Measurements from ENCODE around the gene SLC39A5. TPM values are rescaled to one million over a fixed set of nuclear protein-coding genes. Genes with fewer than 3 reads are reported as not detected.

Gene SLC39A5, protein sequence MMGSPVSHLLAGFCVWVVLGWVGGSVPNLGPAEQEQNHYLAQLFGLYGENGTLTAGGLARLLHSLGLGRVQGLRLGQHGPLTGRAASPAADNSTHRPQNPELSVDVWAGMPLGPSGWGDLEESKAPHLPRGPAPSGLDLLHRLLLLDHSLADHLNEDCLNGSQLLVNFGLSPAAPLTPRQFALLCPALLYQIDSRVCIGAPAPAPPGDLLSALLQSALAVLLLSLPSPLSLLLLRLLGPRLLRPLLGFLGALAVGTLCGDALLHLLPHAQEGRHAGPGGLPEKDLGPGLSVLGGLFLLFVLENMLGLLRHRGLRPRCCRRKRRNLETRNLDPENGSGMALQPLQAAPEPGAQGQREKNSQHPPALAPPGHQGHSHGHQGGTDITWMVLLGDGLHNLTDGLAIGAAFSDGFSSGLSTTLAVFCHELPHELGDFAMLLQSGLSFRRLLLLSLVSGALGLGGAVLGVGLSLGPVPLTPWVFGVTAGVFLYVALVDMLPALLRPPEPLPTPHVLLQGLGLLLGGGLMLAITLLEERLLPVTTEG
- under 1 TPM; 0.09 to 0.29 TPM for polyA plus RNA-seq

DNA sequence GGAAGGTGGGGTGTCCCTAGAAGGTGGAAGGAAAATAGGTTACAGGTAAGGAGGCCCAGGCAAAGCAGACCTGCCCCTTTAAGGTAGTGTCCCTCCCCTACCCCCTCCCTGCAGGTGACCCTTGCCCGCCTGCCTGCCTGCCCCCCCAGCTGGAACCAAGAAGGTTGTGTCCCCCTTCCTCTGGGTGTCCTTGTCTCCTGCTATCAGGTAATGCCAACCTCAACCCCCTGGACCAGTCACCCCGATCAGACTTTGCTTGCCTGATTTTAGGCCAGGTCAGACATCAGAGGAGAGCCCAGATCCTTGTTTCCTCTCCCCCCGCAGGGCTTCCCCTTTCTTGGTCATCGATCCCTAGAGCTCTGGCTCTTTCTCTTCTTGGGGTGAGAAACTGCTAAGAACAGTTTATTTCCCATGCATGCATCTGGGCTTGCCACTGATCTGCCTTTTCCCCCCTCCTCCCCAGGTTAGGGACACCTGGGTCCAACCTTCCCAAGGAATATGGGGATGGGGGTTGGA, at the start of gene SLC39A5:
Gene SLC39A5 (plus strand): TSS at position 136 of the 516 bp plus-strand sequence. CDS start 1,224 bp downstream, outside the sequence.
- H3K27me3 ChIP-seq (ENCODE audit: control insufficient read depth in 1 of 2, insufficient read depth in 2 of 2, low read length in 2 of 2), result no peaks in the 10 kb centered on the region
- 59 to 77% methylated on average over 4 of the region's 4 CpGs for WGBS, 2 donors
- H3K36me3 ChIP-seq (ENCODE audit: control insufficient read depth in 2 of 2, insufficient read depth in 2 of 2, low read length in 1 of 2), result peaks cover 0 to 5% of the 10 kb centered on the region in 2 donors
- H3K9me3 ChIP-seq (ENCODE audit: control insufficient read depth in 2 of 2, insufficient read depth in 1 of 2, low read depth in 1 of 2, low read length in 1 of 2), result no peaks in the 10 kb centered on the region
- no peak within 1 kb of the TSS for H3K27ac ChIP-seq (ENCODE audit: low read depth in 2 of 2, low read length in 1 of 2)
- H3K4me1 ChIP-seq (ENCODE audit: control insufficient read depth in 2 of 2, insufficient read depth in 2 of 2, low read length in 1 of 2), result no peaks in the 10 kb centered on the region
- H3K4me3 ChIP-seq (ENCODE audit: low read depth in 1 of 2, low read length in 2 of 2), result no peak within 1 kb of the TSS

DNA sequence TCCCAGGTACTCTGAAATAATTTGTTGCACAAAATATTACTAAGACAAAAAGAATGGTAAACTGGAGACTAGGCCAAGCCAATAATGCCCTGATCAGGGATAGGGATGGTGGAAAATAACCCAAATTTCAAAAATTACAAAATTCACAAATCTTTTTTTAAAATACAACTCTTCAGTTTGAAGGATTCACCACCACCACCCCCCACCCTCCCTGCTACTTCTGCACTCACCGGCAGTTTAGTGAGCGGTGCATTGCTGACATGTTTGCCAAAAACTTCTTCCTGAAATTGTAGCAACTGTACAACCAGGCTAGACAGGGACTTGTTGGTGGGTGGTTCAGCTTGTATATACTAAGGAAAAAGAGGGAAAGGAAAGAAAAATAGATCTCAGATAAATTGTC, 42.9 kb upstream of the SLC39A5 start:
- no peaks in the 10 kb centered on the region for H3K9me3 ChIP-seq (ENCODE audit: control insufficient read depth in 2 of 2, insufficient read depth in 1 of 2, low read depth in 1 of 2, low read length in 1 of 2)
- no peak overlapping the region for H3K4me3 ChIP-seq (ENCODE audit: low read depth in 1 of 2, low read length in 2 of 2)
- H3K36me3 ChIP-seq (ENCODE audit: control insufficient read depth in 2 of 2, insufficient read depth in 2 of 2, low read length in 1 of 2), result peaks cover 2 to 11% of the 10 kb centered on the region in 2 donors
- H3K27me3 ChIP-seq (ENCODE audit: control insufficient read depth in 1 of 2, insufficient read depth in 2 of 2, low read length in 2 of 2), result no peaks in the 10 kb centered on the region
- 55% methylated on average over 2 of the region's 2 CpGs for WGBS, 2 donors
- H3K4me1 ChIP-seq (ENCODE audit: control insufficient read depth in 2 of 2, insufficient read depth in 2 of 2, low read length in 1 of 2), result peaks cover 0 to 2% of the 10 kb centered on the region in 2 donors
- H3K27ac ChIP-seq (ENCODE audit: low read depth in 2 of 2, low read length in 1 of 2), result no peak overlapping the region

DNA sequence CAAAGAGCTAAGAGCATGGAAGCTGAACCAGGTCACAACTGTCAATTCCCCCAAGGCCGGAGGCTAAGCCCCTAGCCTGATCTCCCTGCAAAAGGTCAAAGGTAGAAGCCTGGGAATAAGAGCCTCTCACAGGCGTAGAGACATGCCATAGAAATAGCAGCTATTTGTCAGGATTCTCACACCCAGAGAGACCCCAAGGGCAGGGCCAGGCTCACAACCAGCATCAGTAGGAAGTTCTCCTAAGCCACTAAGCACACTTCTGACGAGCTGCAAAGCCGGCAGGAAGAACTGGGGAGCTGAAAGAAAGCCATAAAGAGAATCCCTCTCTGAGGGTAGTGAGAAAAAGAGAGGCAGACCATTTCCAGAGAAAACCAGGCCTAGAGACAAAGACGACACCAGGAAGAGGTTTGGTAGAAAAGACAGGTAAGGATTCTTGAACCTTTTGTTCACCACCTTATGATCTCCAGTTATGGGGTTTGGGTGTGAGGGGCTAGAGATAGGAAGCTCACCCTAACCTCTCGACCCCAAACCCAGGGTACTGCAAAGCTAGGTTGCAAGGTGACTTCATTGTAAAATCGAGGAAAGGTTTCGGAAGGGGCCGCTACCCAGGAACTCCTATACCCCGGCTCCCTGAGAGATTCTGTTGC, 41.6 kb upstream of the SLC39A5 start:
- peaks cover 0 to 2% of the 10 kb centered on the region in 2 donors for H3K4me1 ChIP-seq (ENCODE audit: control insufficient read depth in 2 of 2, insufficient read depth in 2 of 2, low read length in 1 of 2)
- no peaks in the 10 kb centered on the region for H3K27me3 ChIP-seq (ENCODE audit: control insufficient read depth in 1 of 2, insufficient read depth in 2 of 2, low read length in 2 of 2)
- H3K4me3 ChIP-seq (ENCODE audit: low read depth in 1 of 2, low read length in 2 of 2), result peak overlapping the region; percentile 80 to 83
- 8 to 9% methylated on average over 10 of the region's 10 CpGs for WGBS, 2 donors
- peak overlapping the region; percentile 78 to 80 for H3K27ac ChIP-seq (ENCODE audit: low read depth in 2 of 2, low read length in 1 of 2)
- H3K36me3 ChIP-seq (ENCODE audit: control insufficient read depth in 2 of 2, insufficient read depth in 2 of 2, low read length in 1 of 2), result peaks cover 2 to 11% of the 10 kb centered on the region in 2 donors
- H3K9me3 ChIP-seq (ENCODE audit: control insufficient read depth in 2 of 2, insufficient read depth in 1 of 2, low read depth in 1 of 2, low read length in 1 of 2), result no peaks in the 10 kb centered on the region

- H3K27ac ChIP-seq (ENCODE audit: low read depth in 2 of 2, low read length in 1 of 2), result peak overlapping the region; percentile 78 to 80
- no peaks in the 10 kb centered on the region for H3K9me3 ChIP-seq (ENCODE audit: control insufficient read depth in 2 of 2, insufficient read depth in 1 of 2, low read depth in 1 of 2, low read length in 1 of 2)
- H3K4me1 ChIP-seq (ENCODE audit: control insufficient read depth in 2 of 2, insufficient read depth in 2 of 2, low read length in 1 of 2), result peaks cover 0 to 2% of the 10 kb centered on the region in 2 donors
- no peaks in the 10 kb centered on the region for H3K27me3 ChIP-seq (ENCODE audit: control insufficient read depth in 1 of 2, insufficient read depth in 2 of 2, low read length in 2 of 2)
- H3K36me3 ChIP-seq (ENCODE audit: control insufficient read depth in 2 of 2, insufficient read depth in 2 of 2, low read length in 1 of 2), result peaks cover 2 to 9% of the 10 kb centered on the region in 2 donors
- peak overlapping the region; percentile 80 to 83 for H3K4me3 ChIP-seq (ENCODE audit: low read depth in 1 of 2, low read length in 2 of 2)
- WGBS, 2 donors, result 0 to 1% methylated on average over 17 of the region's 17 CpGs
Observed at GRCh38 chr12:56188778-56189098, 41.1 kb upstream of the SLC39A5 start.

DNA sequence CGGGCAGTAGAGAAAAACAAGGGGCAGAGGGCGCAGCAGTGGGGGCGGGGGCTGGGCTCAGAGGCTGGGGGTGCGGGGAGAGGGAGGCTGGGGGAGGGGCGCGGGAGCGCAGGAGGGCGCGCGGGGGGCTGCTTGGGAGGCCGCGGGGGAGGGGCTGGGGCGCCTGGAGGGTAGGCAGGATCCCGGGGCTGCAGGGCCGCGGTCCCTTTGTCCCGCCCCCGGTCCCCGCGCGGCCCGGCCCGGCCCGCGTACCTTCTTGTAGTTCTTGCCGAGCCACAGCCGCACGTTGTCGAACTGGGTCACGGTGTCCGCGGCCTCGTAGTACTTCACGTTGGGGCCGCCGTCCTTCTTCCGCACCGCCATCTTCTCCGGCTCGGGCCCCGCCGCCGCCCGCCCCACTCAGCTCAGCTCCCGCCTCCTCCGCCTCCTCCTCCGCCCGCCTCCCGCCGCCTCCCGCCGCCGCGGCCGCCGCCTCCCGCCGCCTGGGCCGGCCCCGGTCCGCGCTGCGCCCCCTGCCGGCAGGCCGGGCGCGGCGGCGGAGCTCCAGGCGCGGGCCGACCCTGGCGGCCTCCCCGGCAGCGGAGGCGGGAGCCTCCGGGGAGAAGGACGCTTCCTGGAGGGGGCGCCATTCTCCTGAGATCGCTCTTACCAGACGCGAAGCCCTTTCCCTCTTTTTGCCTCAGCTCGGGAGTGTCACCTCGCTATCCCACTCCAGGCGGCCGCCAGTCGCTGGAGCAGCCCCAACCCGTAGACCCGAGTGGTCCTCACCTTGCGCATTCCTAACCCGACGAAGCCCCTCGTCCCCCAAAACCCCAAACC, 40.5 kb upstream of the SLC39A5 start, which contains the start of gene SMARCC2:
Gene SMARCC2 (minus strand): TSS at position 385 of the 819 bp plus-strand sequence. CDS start 22 bp downstream, at position 363.
- no peaks in the 10 kb centered on the region for H3K27me3 ChIP-seq (ENCODE audit: control insufficient read depth in 1 of 2, insufficient read depth in 2 of 2, low read length in 2 of 2)
- peak within 1 kb of the TSS; percentile 78 to 99 for H3K27ac ChIP-seq (ENCODE audit: low read depth in 2 of 2, low read length in 1 of 2)
- peaks cover 2 to 6% of the 10 kb centered on the region in 2 donors for H3K36me3 ChIP-seq (ENCODE audit: control insufficient read depth in 2 of 2, insufficient read depth in 2 of 2, low read length in 1 of 2)
- H3K4me1 ChIP-seq (ENCODE audit: control insufficient read depth in 2 of 2, insufficient read depth in 2 of 2, low read length in 1 of 2), result peaks cover 0 to 2% of the 10 kb centered on the region in 2 donors
- H3K4me3 ChIP-seq (ENCODE audit: low read depth in 1 of 2, low read length in 2 of 2), result peak within 1 kb of the TSS; percentile 80 to 83
- H3K9me3 ChIP-seq (ENCODE audit: control insufficient read depth in 2 of 2, insufficient read depth in 1 of 2, low read depth in 1 of 2, low read length in 1 of 2), result no peaks in the 10 kb centered on the region
- WGBS, 2 donors, result 1 to 2% methylated on average over 27 to 93 of the region's 93 CpGs

- H3K9me3 ChIP-seq (ENCODE audit: control insufficient read depth in 2 of 2, insufficient read depth in 1 of 2, low read depth in 1 of 2, low read length in 1 of 2), result no peaks in the 10 kb centered on the region
- H3K4me3 ChIP-seq (ENCODE audit: low read depth in 1 of 2, low read length in 2 of 2), result peak overlapping the region; percentile 70 to 83
- H3K27me3 ChIP-seq (ENCODE audit: control insufficient read depth in 1 of 2, insufficient read depth in 2 of 2, low read length in 2 of 2), result no peaks in the 10 kb centered on the region
- peaks cover 0 to 2% of the 10 kb centered on the region in 2 donors for H3K36me3 ChIP-seq (ENCODE audit: control insufficient read depth in 2 of 2, insufficient read depth in 2 of 2, low read length in 1 of 2)
- 1% methylated on average over 42 of the region's 42 CpGs for WGBS, 2 donors
- H3K27ac ChIP-seq (ENCODE audit: low read depth in 2 of 2, low read length in 1 of 2), result peak overlapping the region; percentile 78 to 99
- H3K4me1 ChIP-seq (ENCODE audit: control insufficient read depth in 2 of 2, insufficient read depth in 2 of 2, low read length in 1 of 2), result peaks cover 0 to 2% of the 10 kb centered on the region in 2 donors
Observed at GRCh38 chr12:56189918-56190694, 39.7 kb upstream of the SLC39A5 start.

DNA sequence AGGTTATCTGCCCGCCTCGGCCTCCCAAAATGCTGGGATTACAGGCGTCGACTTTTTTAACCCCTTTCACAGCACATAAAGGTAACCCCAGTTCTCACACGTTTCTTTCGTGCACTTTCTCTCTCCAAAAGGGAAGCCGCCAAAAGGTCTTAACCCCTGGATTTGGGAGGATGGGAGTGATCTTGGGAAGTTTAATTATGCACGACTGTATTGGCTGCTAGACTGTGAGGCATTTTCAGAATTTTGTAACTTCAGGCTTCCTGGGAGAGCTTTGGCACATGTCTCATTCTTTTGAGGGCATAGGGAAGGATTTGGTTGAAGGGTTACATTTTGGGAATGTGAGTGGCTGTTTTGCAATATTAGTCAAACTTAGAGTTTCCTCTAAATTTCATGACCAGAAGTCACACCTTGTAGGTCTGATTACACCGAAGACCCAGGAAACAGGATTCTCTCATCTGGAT, 39.1 kb upstream of the SLC39A5 start:
- H3K9me3 ChIP-seq (ENCODE audit: control insufficient read depth in 2 of 2, insufficient read depth in 1 of 2, low read depth in 1 of 2, low read length in 1 of 2), result no peaks in the 10 kb centered on the region
- WGBS, 2 donors, result 21 to 25% methylated on average over 9 of the region's 9 CpGs
- H3K36me3 ChIP-seq (ENCODE audit: control insufficient read depth in 2 of 2, insufficient read depth in 2 of 2, low read length in 1 of 2), result peaks cover 0 to 2% of the 10 kb centered on the region in 2 donors
- peak overlapping the region in 1 of 2 donors; percentile 83 for H3K4me3 ChIP-seq (ENCODE audit: low read depth in 1 of 2, low read length in 2 of 2)
- H3K27ac ChIP-seq (ENCODE audit: low read depth in 2 of 2, low read length in 1 of 2), result peak overlapping the region; percentile 2 to 99
- no peaks in the 10 kb centered on the region for H3K27me3 ChIP-seq (ENCODE audit: control insufficient read depth in 1 of 2, insufficient read depth in 2 of 2, low read length in 2 of 2)
- H3K4me1 ChIP-seq (ENCODE audit: control insufficient read depth in 2 of 2, insufficient read depth in 2 of 2, low read length in 1 of 2), result peaks cover 0 to 2% of the 10 kb centered on the region in 2 donors

- Histone ChIP-seq H3K9me3 (ENCODE audit: control insufficient read depth in 2 of 2, insufficient read depth in 1 of 2, low read depth in 1 of 2, low read length in 1 of 2) (no peaks in the 10 kb centered on the region), H3K27me3 (ENCODE audit: control insufficient read depth in 1 of 2, insufficient read depth in 2 of 2, low read length in 2 of 2) (no peaks in the 10 kb centered on the region), H3K27ac (ENCODE audit: low read depth in 2 of 2, low read length in 1 of 2) (no peak overlapping the region), H3K4me1 (ENCODE audit: control insufficient read depth in 2 of 2, insufficient read depth in 2 of 2, low read length in 1 of 2) (peaks cover 0 to 2% of the 10 kb centered on the region in 2 donors), H3K36me3 (ENCODE audit: control insufficient read depth in 2 of 2, insufficient read depth in 2 of 2, low read length in 1 of 2) (no peaks in the 10 kb centered on the region), H3K4me3 (ENCODE audit: low read depth in 1 of 2, low read length in 2 of 2) (no peak overlapping the region)
Observed at GRCh38 chr12:56192582-56192981, 37.3 kb upstream of the SLC39A5 start.
